SU-DHL-6 (cell line): ENCODE results near the gene S100A9.

Source experiments
- H2AFZ ChIP-seq: fragments of 200-600 bp; sonication (generic); 2 replicates; pipeline ENCODE4 v1.6.1; 2014; ENCODE audit warnings: low read depth, mild to moderate bottlenecking, moderate library complexity, mixed read lengths, antibody characterized with exemption, low read length; ENCODE audit not compliant: severe bottlenecking
- H3F3A ChIP-seq: fragments of 200-600 bp; shearing (Covaris generic); 2 replicates; pipeline ENCODE4 v1.6.0; 2016; ENCODE audit warnings: antibody characterized with exemption, mild to moderate bottlenecking; ENCODE audit not compliant: insufficient read depth
- H3K27ac ChIP-seq: fragments of 200-600 bp; sonication (generic); 2 replicates; pipeline ENCODE4 v1.5.1; 2016; ENCODE audit warnings: low read depth, mild to moderate bottlenecking, low read length, moderate library complexity, mixed read lengths
- H3K27me3 ChIP-seq: fragments of 200-600 bp; sonication (generic), shearing (Covaris generic); 2 replicates; pipeline ENCODE4 v1.6.0; 2014; ENCODE audit warnings: mild to moderate bottlenecking, low read length
- H3K36me3 ChIP-seq: fragments of 200-600 bp; sonication (generic); 2 replicates; pipeline ENCODE4 v1.6.1; 2014; ENCODE audit warnings: mild to moderate bottlenecking, low read length, mixed read lengths
- H3K4me2 ChIP-seq: fragments of 300-600, 200-600 bp; shearing (Covaris generic), sonication (generic); 2 replicates; pipeline ENCODE4 v1.6.0; 2014; ENCODE audit warnings: low read length, low read depth, mild to moderate bottlenecking; ENCODE audit not compliant: poor library complexity, severe bottlenecking
- H3K4me3 ChIP-seq: fragments of 200-600 bp; sonication (generic); 2 replicates; pipeline ENCODE4 v1.5.1; 2014; ENCODE audit warnings: antibody characterized with exemption, low read length, mild to moderate bottlenecking, mixed read lengths; ENCODE audit not compliant: insufficient read depth, poor library complexity, severe bottlenecking
- H3K79me2 ChIP-seq: fragments of 200-600 bp; sonication (generic); 2 replicates; pipeline ENCODE4 v1.6.1; 2014; ENCODE audit warnings: mild to moderate bottlenecking, low read length, moderate library complexity; ENCODE audit not compliant: insufficient read depth
- H3K9ac ChIP-seq: fragments of 200-600 bp; sonication (generic); 2 replicates; pipeline ENCODE4 v1.7.0; 2014; ENCODE audit warnings: mild to moderate bottlenecking, low read length
- H3K9me2 ChIP-seq: fragments of 200-600 bp; sonication (generic); replicated peaks from 2 replicates; pipeline ENCODE4 v1.6.1; 2014; ENCODE audit warnings: low read length; ENCODE audit not compliant: insufficient read depth
- H3K9me3 ChIP-seq: fragments of 200-600 bp; sonication (generic); 2 replicates; pipeline ENCODE4 v1.6.1; 2014; ENCODE audit warnings: low read length, mixed read lengths; ENCODE audit not compliant: insufficient read depth
- H4K20me1 ChIP-seq: fragments of 200-600 bp; sonication (generic); 2 replicates; pipeline ENCODE4 v1.6.1; 2014; ENCODE audit warnings: low read depth, mild to moderate bottlenecking, antibody characterized with exemption, low read length, moderate library complexity, mixed read lengths
- EZH2phosphoT487 ChIP-seq: fragments of 200-600 bp; sonication (generic), shearing (Covaris generic); conservative IDR thresholded peaks from 2 replicates; pipeline ENCODE4 v1.6.1; 2018; ENCODE audit warnings: mild to moderate bottlenecking, antibody characterized with exemption, low read length, moderate library complexity, mixed read lengths
- TF ChIP-seq, protein P1 (sequence below): fragments of 200-600 bp; sonication (generic); IDR thresholded peaks from one replicate; pipeline ENCODE4 v1.5.1; 2017; ENCODE audit warnings: antibody characterized with exemption, mild to moderate bottlenecking, low read length, moderate library complexity; ENCODE audit not compliant: insufficient read depth, poor library complexity, severe bottlenecking

Gene S100A9

GRCh38 chr1:153370146-153370545 is 12.5 kb downstream of the S100A9 start:
- H3K9me3 ChIP-seq, result no peaks in the 10 kb centered on the region
- no peak overlapping the region for H3K4me2 ChIP-seq
- no peaks in the 10 kb centered on the region for H3K27me3 ChIP-seq

GRCh38 chr1:153371231-153371630 is 13.6 kb downstream of the S100A9 start:
- H3K36me3 ChIP-seq, result no peaks in the 10 kb centered on the region
- no peak overlapping the region for H3K4me2 ChIP-seq

More at GRCh38 chr1:153370146-153370545, 12.5 kb downstream of the S100A9 start:
- H3K4me3 ChIP-seq, result no peak overlapping the region
- no peak overlapping the region for H3K27ac ChIP-seq
- H3K9me2 ChIP-seq, result no peaks in the 10 kb centered on the region
- H3K36me3 ChIP-seq, result no peaks in the 10 kb centered on the region
- TF ChIP-seq EZH2phosphoT487, result no peak
- TF ChIP-seq, protein P1, sequence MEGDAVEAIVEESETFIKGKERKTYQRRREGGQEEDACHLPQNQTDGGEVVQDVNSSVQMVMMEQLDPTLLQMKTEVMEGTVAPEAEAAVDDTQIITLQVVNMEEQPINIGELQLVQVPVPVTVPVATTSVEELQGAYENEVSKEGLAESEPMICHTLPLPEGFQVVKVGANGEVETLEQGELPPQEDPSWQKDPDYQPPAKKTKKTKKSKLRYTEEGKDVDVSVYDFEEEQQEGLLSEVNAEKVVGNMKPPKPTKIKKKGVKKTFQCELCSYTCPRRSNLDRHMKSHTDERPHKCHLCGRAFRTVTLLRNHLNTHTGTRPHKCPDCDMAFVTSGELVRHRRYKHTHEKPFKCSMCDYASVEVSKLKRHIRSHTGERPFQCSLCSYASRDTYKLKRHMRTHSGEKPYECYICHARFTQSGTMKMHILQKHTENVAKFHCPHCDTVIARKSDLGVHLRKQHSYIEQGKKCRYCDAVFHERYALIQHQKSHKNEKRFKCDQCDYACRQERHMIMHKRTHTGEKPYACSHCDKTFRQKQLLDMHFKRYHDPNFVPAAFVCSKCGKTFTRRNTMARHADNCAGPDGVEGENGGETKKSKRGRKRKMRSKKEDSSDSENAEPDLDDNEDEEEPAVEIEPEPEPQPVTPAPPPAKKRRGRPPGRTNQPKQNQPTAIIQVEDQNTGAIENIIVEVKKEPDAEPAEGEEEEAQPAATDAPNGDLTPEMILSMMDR, result no peak
- H3F3A ChIP-seq, result no peaks in the 10 kb centered on the region
- no peak overlapping the region for H2AFZ ChIP-seq
- no peaks in the 10 kb centered on the region for H4K20me1 ChIP-seq
- no peaks in the 10 kb centered on the region for H3K79me2 ChIP-seq
- H3K9ac ChIP-seq, result no peak overlapping the region

DNA sequence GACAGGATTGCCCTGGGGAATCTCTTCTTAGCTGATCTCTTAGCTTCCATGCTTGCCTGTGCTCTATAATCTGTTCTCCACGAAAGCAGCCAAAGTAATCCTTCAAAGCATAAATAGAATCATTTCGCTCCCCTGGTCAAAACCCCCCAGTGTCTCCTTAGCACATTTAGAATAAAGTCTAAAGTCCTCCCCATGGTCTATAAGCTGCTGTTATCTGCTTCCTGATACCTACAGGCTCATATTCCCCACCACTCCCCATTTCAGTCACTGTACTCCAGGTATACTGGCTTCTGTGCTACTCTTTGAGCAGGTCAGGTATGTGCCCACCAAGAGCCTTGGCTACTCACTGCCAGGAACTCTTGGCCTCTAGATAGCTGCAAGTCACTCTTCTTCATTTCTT is 14.9 kb downstream of the S100A9 start:
- Histone ChIP-seq H3K4me2 (no peak overlapping the region), H3K9ac (no peak overlapping the region), H3K36me3 (no peaks in the 10 kb centered on the region), H2AFZ (no peak overlapping the region), H3K79me2 (no peaks in the 10 kb centered on the region), H3K4me3 (no peak overlapping the region), H3F3A (no peaks in the 10 kb centered on the region), H3K9me3 (no peaks in the 10 kb centered on the region), H3K9me2 (no peaks in the 10 kb centered on the region), H3K27me3 (no peaks in the 10 kb centered on the region), H3K27ac (no peak overlapping the region), H4K20me1 (no peaks in the 10 kb centered on the region)
- TF ChIP-seq, protein P1, result no peak
- no peak for TF ChIP-seq EZH2phosphoT487

More at GRCh38 chr1:153371231-153371630, 13.6 kb downstream of the S100A9 start:
- TF ChIP-seq EZH2phosphoT487, result no peak
- TF ChIP-seq, protein P1, result no peak
- no peak overlapping the region for H2AFZ ChIP-seq
- H4K20me1 ChIP-seq, result no peaks in the 10 kb centered on the region
- no peaks in the 10 kb centered on the region for H3F3A ChIP-seq
- H3K4me3 ChIP-seq, result no peak overlapping the region
- H3K27me3 ChIP-seq, result no peaks in the 10 kb centered on the region
- no peaks in the 10 kb centered on the region for H3K79me2 ChIP-seq
- H3K9ac ChIP-seq, result no peak overlapping the region
- H3K27ac ChIP-seq, result no peak overlapping the region
- H3K9me2 ChIP-seq, result no peaks in the 10 kb centered on the region
- no peaks in the 10 kb centered on the region for H3K9me3 ChIP-seq

GRCh38 chr1:153374071-153374470 is 16.4 kb downstream of the S100A9 start:
- H3K9ac ChIP-seq, result no peak overlapping the region
- no peaks in the 10 kb centered on the region for H3K27me3 ChIP-seq
- no peak overlapping the region for H3K4me2 ChIP-seq
- no peaks in the 10 kb centered on the region for H3K79me2 ChIP-seq
- H3F3A ChIP-seq, result no peaks in the 10 kb centered on the region
- no peaks in the 10 kb centered on the region for H4K20me1 ChIP-seq
- no peaks in the 10 kb centered on the region for H3K9me3 ChIP-seq
- no peak overlapping the region for H3K27ac ChIP-seq
- H2AFZ ChIP-seq, result no peak overlapping the region
- H3K4me3 ChIP-seq, result no peak overlapping the region
- H3K9me2 ChIP-seq, result no peaks in the 10 kb centered on the region
- no peaks in the 10 kb centered on the region for H3K36me3 ChIP-seq
- TF ChIP-seq, protein P1, result no peak
- no peak for TF ChIP-seq EZH2phosphoT487
